ENCODE data around the gene DIRAS1. TPM values are rescaled to one million over a fixed set of nuclear protein-coding genes. Genes with fewer than 3 reads are reported as not detected.
A peak's percentile ranks its signal among the peaks of the same experiment; 100 is the strongest.

The DIRAS1 gene
- total and polyA plus RNA-seq, 3 experiments from 2014 or later: 0.18 TPM; not detected in 2

DNA sequence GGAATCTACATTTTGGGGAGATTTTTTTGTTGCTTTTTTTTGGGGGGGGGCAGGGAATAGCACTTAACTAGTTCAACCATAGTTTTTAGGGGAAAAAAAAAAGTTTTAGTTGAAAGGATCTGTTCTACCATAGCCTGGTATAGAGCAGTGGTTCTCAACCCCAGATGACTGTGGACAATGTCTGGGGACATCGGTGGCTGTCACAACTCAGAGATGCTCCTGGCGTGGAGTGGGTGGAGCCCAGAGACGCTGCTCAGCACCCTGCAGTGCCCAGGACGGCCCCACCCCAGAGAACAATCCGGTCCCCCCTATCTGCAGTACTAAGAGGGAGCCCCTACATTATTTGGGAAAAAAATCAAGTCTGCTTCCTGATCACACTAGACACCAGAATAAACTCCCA is 27.0 kb downstream of the DIRAS1 start:
- H3K4me3 ChIP-seq (ENCODE audit: low read length): no peak overlapping the region
- H3K27me3 ChIP-seq (ENCODE audit: insufficient read depth, low read length, poor library complexity, severe bottlenecking): no peaks in the 10 kb centered on the region
- H3K9me3 ChIP-seq (ENCODE audit: low read length): no peaks in the 10 kb centered on the region
- H3K27ac Mint-ChIP-seq: no peak overlapping the region
- H3K4me3 Mint-ChIP-seq: no peak overlapping the region
- H3K27me3 Mint-ChIP-seq: no peaks in the 10 kb centered on the region
- no peaks in the 10 kb centered on the region for H3K36me3 ChIP-seq (ENCODE audit: insufficient read depth, low read length)
- POLR2A ChIA-PET: no interaction called here
- no peaks in the 10 kb centered on the region for H3K9me3 Mint-ChIP-seq
- no peaks in the 10 kb centered on the region for H3K4me1 ChIP-seq (ENCODE audit: insufficient read depth, low read length)
- H3K27ac ChIP-seq (ENCODE audit: low read depth, low read length): no peak overlapping the region
- CTCF ChIA-PET: no interaction called here
- peaks cover 5 to 8% (median 7%) of the 10 kb centered on the region in 3 donors for H3K4me1 Mint-ChIP-seq
- H3K36me3 Mint-ChIP-seq: no peaks in the 10 kb centered on the region
- DNase-seq: no peak

DNA sequence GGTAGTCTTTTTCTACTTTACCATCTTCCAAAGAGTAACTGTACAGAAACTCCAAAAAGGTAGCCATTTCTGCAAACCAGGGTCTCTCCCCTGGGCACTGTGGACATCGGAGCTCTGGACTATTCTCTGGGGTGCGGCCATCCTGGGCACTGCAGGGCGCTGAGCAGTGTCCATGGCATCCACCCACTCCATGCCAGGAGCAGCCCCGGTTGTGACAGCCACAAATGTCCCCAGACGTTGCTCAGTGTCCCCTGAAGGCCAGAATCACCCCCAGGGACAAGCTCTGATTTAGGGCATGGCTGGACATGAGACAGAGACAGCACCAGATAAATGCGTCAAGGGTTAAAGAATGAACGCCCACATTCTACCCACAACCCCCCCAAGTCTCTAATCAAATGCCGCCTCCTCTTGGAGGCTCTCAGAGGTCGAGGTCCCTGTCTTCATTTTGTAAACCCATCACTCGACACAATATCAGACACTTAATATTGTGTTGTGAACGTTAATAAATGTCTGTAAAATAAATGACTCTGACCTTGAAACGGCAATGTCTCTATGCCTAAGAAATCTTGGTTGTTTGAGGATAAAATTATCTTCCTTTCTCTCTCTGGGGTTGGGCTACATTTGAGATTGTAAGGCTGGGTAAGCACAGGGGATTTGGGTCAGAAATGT is 27.5 kb downstream of the DIRAS1 start:
- H3K4me3 ChIP-seq (ENCODE audit: low read length): no peak overlapping the region
- CTCF ChIA-PET: no interaction called here
- peaks cover 2 to 3% (median 2%) of the 10 kb centered on the region in 3 donors for H3K4me1 Mint-ChIP-seq
- H3K27me3 Mint-ChIP-seq: no peaks in the 10 kb centered on the region
- peak overlapping the region in 1 of 8 donors; percentile 65 for H3K27ac Mint-ChIP-seq
- DNase-seq: no peak
- no peaks in the 10 kb centered on the region for H3K9me3 Mint-ChIP-seq
- POLR2A ChIA-PET: no interaction called here
- no peaks in the 10 kb centered on the region for H3K36me3 ChIP-seq (ENCODE audit: insufficient read depth, low read length)
- H3K9me3 ChIP-seq (ENCODE audit: low read length): no peaks in the 10 kb centered on the region
- H3K27me3 ChIP-seq (ENCODE audit: insufficient read depth, low read length, poor library complexity, severe bottlenecking): no peaks in the 10 kb centered on the region
- no peaks in the 10 kb centered on the region for H3K4me1 ChIP-seq (ENCODE audit: insufficient read depth, low read length)
- H3K36me3 Mint-ChIP-seq: no peaks in the 10 kb centered on the region
- no peak overlapping the region for H3K4me3 Mint-ChIP-seq
- H3K27ac ChIP-seq (ENCODE audit: low read depth, low read length): no peak overlapping the region

DNA sequence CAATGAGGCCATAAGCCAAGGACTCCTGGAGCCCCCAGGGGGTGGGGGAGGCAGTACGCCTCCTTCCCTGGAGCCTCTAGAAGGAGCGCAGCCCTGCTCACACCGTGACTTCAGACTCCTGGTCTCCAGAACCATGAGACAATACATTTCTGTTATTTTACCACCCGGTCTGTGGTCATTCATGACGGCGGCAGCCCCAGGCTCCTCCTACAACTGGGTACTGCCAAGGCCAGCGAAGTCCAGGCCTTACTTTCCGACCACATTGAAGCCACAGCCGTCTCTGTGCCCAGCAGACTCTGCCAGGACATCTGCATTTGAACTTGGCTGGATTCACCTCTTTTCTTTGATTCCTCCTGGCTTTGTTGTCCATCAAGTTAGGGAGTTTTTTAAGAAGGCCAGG is 29.2 kb downstream of the DIRAS1 start:
- H3K9me3 ChIP-seq (ENCODE audit: low read length): no peaks in the 10 kb centered on the region
- Mint-ChIP-seq H3K4me1 (no peaks in the 10 kb centered on the region), H3K4me3 (no peak overlapping the region), H3K9me3 (no peaks in the 10 kb centered on the region), H3K27ac (no peak overlapping the region), H3K36me3 (no peaks in the 10 kb centered on the region), H3K27me3 (no peaks in the 10 kb centered on the region)
- no peaks in the 10 kb centered on the region for H3K36me3 ChIP-seq (ENCODE audit: insufficient read depth, low read length)
- H3K27ac ChIP-seq (ENCODE audit: low read depth, low read length): no peak overlapping the region
- DNase-seq: no peak
- H3K4me3 ChIP-seq (ENCODE audit: low read length): no peak overlapping the region
- ChIA-PET CTCF (no interaction called here), POLR2A (no interaction called here)
- no peaks in the 10 kb centered on the region for H3K4me1 ChIP-seq (ENCODE audit: insufficient read depth, low read length)
- H3K27me3 ChIP-seq (ENCODE audit: insufficient read depth, low read length, poor library complexity, severe bottlenecking): no peaks in the 10 kb centered on the region

DNA sequence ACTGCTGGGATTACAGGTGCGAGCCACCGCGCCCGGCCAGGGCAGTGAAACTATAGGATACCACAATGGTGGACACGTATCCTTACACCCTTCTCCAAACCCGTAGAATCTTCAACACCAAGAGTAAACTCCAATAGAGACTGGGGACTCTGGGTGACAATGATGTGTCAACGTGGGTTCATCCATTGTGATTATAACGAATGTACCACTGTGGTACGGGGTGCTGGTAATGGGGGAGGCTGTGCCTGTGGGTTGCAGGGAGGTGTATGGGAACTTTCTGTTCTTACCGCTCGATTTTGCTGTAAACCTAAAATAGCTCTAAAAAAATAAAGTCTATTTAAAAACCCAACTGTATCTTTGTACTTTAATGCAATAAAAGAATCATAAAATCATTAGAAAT is 30.3 kb downstream of the DIRAS1 start:
- H3K27ac ChIP-seq (ENCODE audit: low read depth, low read length): no peak overlapping the region
- Mint-ChIP-seq H3K36me3 (no peaks in the 10 kb centered on the region), H3K27ac (no peak overlapping the region), H3K4me1 (no peaks in the 10 kb centered on the region), H3K4me3 (no peak overlapping the region), H3K9me3 (no peaks in the 10 kb centered on the region), H3K27me3 (peaks cover 0 to 4% of the 10 kb centered on the region in 2 donors)
- H3K9me3 ChIP-seq (ENCODE audit: low read length): no peaks in the 10 kb centered on the region
- CTCF ChIA-PET: no interaction called here
- H3K36me3 ChIP-seq (ENCODE audit: insufficient read depth, low read length): no peaks in the 10 kb centered on the region
- H3K4me3 ChIP-seq (ENCODE audit: low read length): no peak overlapping the region
- no peaks in the 10 kb centered on the region for H3K4me1 ChIP-seq (ENCODE audit: insufficient read depth, low read length)
- no peak for DNase-seq
- POLR2A ChIA-PET: no interaction called here
- H3K27me3 ChIP-seq (ENCODE audit: insufficient read depth, low read length, poor library complexity, severe bottlenecking): no peaks in the 10 kb centered on the region

DNA sequence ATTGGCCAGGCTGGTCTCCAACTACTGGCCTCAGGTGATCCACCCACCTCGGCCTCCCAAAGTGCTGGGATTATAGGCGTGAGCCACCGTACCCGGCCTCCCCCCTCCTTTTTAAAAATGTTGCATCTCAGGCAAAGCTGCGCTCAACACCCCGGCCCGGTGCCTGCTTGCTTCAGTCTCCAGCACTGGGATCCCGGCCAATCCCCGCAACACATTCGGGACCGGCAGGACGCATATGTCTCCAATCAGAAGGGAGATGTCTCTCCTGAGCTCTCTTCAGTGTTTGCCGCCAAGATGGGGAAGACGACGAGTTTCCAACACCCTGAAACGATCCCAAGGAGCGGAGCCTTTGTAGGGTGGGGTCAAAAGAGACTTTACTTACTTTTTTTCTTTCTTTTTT is 34.8 kb downstream of the DIRAS1 start:
- no peaks in the 10 kb centered on the region for H3K9me3 Mint-ChIP-seq
- H3K4me1 Mint-ChIP-seq: no peaks in the 10 kb centered on the region
- Histone ChIP-seq H3K9me3 (ENCODE audit: low read length) (no peaks in the 10 kb centered on the region), H3K4me1 (ENCODE audit: insufficient read depth, low read length) (no peaks in the 10 kb centered on the region), H3K27me3 (ENCODE audit: insufficient read depth, low read length, poor library complexity, severe bottlenecking) (no peaks in the 10 kb centered on the region), H3K27ac (ENCODE audit: low read depth, low read length) (no peak overlapping the region), H3K36me3 (ENCODE audit: insufficient read depth, low read length) (no peaks in the 10 kb centered on the region), H3K4me3 (ENCODE audit: low read length) (no peak overlapping the region)
- peaks cover 0 to 3% (median 0%) of the 10 kb centered on the region in 3 donors for H3K36me3 Mint-ChIP-seq
- ChIA-PET POLR2A (no interaction called here), CTCF (interaction anchor here (1.4 kb wide), 1 partner anchor 63 kb away, joined by 3 read pairs; no protein-coding TSS in a partner anchor)
- DNase-seq: no peak
- peak overlapping the region in 1 of 8 donors; percentile 47 for H3K27ac Mint-ChIP-seq
- H3K4me3 Mint-ChIP-seq: no peak overlapping the region
- H3K27me3 Mint-ChIP-seq: peaks cover 3 to 4% of the 10 kb centered on the region in 2 donors

DNA sequence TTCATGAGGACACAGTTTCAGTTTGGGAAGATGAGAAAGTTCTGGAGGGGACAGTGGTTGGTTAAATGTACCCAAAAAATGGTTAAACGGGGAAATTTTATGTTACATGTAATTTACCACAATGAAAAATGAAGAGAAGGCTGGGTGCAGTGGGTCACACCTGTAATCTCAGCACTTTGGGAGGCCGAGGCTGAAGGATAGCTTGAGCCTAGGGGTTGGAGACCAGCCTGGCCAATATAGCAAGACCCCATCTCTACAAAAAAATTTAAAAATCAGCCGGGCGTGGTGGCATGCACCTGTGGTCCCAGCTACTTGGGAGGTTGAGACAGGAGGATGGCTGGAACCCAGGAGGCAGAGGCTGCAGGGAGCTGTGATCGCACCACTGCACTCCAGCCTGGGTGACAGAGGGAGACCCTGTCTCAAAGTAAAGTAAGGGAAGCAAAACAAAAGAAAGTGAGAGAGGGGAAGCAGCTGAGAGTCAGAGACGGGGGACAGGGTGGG is 35.9 kb downstream of the DIRAS1 start:
- Mint-ChIP-seq H3K36me3 (peaks cover 0 to 3% (median 0%) of the 10 kb centered on the region in 3 donors), H3K4me1 (no peaks in the 10 kb centered on the region), H3K9me3 (no peaks in the 10 kb centered on the region), H3K27ac (no peak overlapping the region), H3K27me3 (peaks cover 3 to 4% of the 10 kb centered on the region in 2 donors), H3K4me3 (no peak overlapping the region)
- no peak for DNase-seq
- no peak overlapping the region for H3K4me3 ChIP-seq (ENCODE audit: low read length)
- no peak overlapping the region for H3K27ac ChIP-seq (ENCODE audit: low read depth, low read length)
- CTCF ChIA-PET: interaction anchor here (0.6 kb wide), 1 partner anchor 22 kb away, joined by 3 read pairs; no protein-coding TSS in a partner anchor
- H3K4me1 ChIP-seq (ENCODE audit: insufficient read depth, low read length): no peaks in the 10 kb centered on the region
- no peaks in the 10 kb centered on the region for H3K36me3 ChIP-seq (ENCODE audit: insufficient read depth, low read length)
- H3K27me3 ChIP-seq (ENCODE audit: insufficient read depth, low read length, poor library complexity, severe bottlenecking): no peaks in the 10 kb centered on the region
- no peaks in the 10 kb centered on the region for H3K9me3 ChIP-seq (ENCODE audit: low read length)
- POLR2A ChIA-PET: no interaction called here

DNA sequence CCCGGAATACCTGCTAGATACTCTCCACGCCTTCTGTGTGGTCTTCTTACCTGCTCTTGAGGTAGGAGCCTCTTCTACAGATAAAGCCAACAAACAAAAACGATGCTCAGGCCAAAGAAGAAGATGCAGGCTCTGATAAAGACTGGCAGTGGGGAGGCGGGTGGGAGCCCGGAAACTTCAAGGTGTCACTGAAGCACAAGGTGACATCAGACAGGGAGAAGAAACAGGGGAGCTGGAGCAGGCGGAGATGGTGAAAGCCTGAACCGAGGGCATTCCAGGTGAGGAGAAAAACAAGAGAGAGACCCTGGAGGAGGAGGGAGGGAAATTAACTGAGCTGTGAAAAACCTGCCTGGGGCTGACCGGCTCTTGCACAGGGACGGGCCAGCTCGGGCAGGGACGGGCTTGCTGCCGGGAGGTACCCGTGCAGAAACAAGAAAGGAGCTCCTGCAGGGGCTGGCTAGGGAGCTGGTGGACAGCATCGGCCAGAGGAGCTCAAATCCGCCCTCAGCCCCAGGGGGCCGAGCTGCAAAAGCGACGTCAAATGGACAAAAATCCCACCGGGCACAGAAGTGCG is 37.7 kb downstream of the DIRAS1 start:
- H3K4me3 ChIP-seq (ENCODE audit: low read length): no peak overlapping the region
- ChIA-PET CTCF (no interaction called here), POLR2A (no interaction called here)
- H3K36me3 Mint-ChIP-seq: peaks cover 0 to 3% (median 0%) of the 10 kb centered on the region in 3 donors
- H3K4me1 Mint-ChIP-seq: no peaks in the 10 kb centered on the region
- H3K4me1 ChIP-seq (ENCODE audit: insufficient read depth, low read length): no peaks in the 10 kb centered on the region
- H3K27ac Mint-ChIP-seq: no peak overlapping the region
- H3K27ac ChIP-seq (ENCODE audit: low read depth, low read length): no peak overlapping the region
- H3K9me3 Mint-ChIP-seq: no peaks in the 10 kb centered on the region
- no peak for DNase-seq
- no peak overlapping the region for H3K4me3 Mint-ChIP-seq
- H3K27me3 ChIP-seq (ENCODE audit: insufficient read depth, low read length, poor library complexity, severe bottlenecking): no peaks in the 10 kb centered on the region
- no peaks in the 10 kb centered on the region for H3K36me3 ChIP-seq (ENCODE audit: insufficient read depth, low read length)
- H3K9me3 ChIP-seq (ENCODE audit: low read length): no peaks in the 10 kb centered on the region
- peaks cover 3 to 4% of the 10 kb centered on the region in 2 donors for H3K27me3 Mint-ChIP-seq

DNA sequence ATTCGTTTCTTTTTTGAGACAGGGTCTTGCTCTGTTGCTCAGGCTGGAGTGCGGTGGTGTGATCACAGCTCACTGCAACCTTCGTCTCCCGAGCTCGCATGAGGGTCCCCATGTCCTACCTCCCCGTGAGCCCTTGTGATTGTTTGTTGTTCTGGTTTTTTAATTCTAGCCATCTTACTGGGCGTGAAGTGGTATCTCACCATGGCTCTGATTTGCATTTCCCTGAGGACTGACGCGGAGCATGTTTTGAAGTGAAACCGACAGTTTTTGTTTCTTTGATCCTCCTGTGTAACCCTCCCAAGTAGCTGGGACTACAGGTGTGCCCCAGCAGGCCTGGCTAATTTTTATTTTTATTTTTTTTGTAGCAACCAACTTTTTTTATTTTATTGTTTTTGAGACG is 40.4 kb downstream of the DIRAS1 start:
- H3K27me3 Mint-ChIP-seq: peaks cover 0 to 6% of the 10 kb centered on the region in 2 donors
- H3K36me3 ChIP-seq (ENCODE audit: insufficient read depth, low read length): no peaks in the 10 kb centered on the region
- no peak overlapping the region for H3K27ac ChIP-seq (ENCODE audit: low read depth, low read length)

More for the DNA sequence above, 40.4 kb downstream of the DIRAS1 start:
- H3K27ac Mint-ChIP-seq: no peak overlapping the region
- CTCF ChIA-PET: interaction anchor here (1.0 kb wide), 1 partner anchor 32 kb away, joined by 3 read pairs; no protein-coding TSS in a partner anchor
- no peak for DNase-seq
- H3K4me3 ChIP-seq (ENCODE audit: low read length): no peak overlapping the region
- no peaks in the 10 kb centered on the region for H3K9me3 Mint-ChIP-seq
- no peaks in the 10 kb centered on the region for H3K9me3 ChIP-seq (ENCODE audit: low read length)
- no peaks in the 10 kb centered on the region for H3K4me1 Mint-ChIP-seq
- no peaks in the 10 kb centered on the region for H3K4me1 ChIP-seq (ENCODE audit: insufficient read depth, low read length)
- no peak overlapping the region for H3K4me3 Mint-ChIP-seq
- POLR2A ChIA-PET: no interaction called here
- peaks cover 0 to 3% (median 0%) of the 10 kb centered on the region in 3 donors for H3K36me3 Mint-ChIP-seq
- H3K27me3 ChIP-seq (ENCODE audit: insufficient read depth, low read length, poor library complexity, severe bottlenecking): no peaks in the 10 kb centered on the region
